Smooth muscle cell (in vitro differentiated cells): ENCODE measurements around the gene NEDD9. TPM values are rescaled to one million over a fixed set of nuclear protein-coding genes. Genes with fewer than 3 reads are reported as not detected.
A peak's percentile ranks its signal among the peaks of the same experiment; 100 is the strongest.

Experiments used
- DNase-seq: peaks from one replicate; lab custom pipeline; 2025; ENCODE audit not compliant: unreplicated experiment; lab: John Stamatoyannopoulos, UW
- H2AFZ ChIP-seq: fragments of 200-600 bp; sonication (generic); 2 replicates; pipeline ENCODE4 v1.6.0; 2016; ENCODE audit warnings: antibody characterized with exemption, low read depth, mild to moderate bottlenecking
- H3F3A ChIP-seq: fragments of 200-600 bp; sonication (generic); 2 replicates; pipeline ENCODE4 v1.6.0; 2017; ENCODE audit warnings: antibody characterized with exemption, low read depth
- H3K27ac ChIP-seq: fragments of 200-600 bp; sonication (generic); 2 replicates; pipeline ENCODE4 v1.5.1; 2016; ENCODE audit warnings: low read depth, mild to moderate bottlenecking
- H3K27me3 ChIP-seq: fragments of 200-600 bp; sonication (generic); 2 replicates; pipeline ENCODE4 v1.6.1; 2016; ENCODE audit warnings: low read depth, mild to moderate bottlenecking
- H3K36me3 ChIP-seq: fragments of 200-600 bp; sonication (generic); 2 replicates; pipeline ENCODE4 v1.5.1; 2016; ENCODE audit warnings: low read depth
- H3K4me1 ChIP-seq: fragments of 200-600 bp; sonication (generic); 2 replicates; pipeline ENCODE4 v1.5.1; 2016; ENCODE audit warnings: low read depth
- H3K4me2 ChIP-seq: fragments of 200-600 bp; sonication (generic); 2 replicates; pipeline ENCODE4 v1.6.0; 2016; ENCODE audit warnings: mild to moderate bottlenecking
- H3K4me3 ChIP-seq: fragments of 200-600 bp; sonication (generic); 2 replicates; pipeline ENCODE4 v1.5.1; 2016; ENCODE audit warnings: mild to moderate bottlenecking
- H3K79me2 ChIP-seq: fragments of 200-600 bp; sonication (generic); 2 replicates; pipeline ENCODE4 v1.6.0; 2016; ENCODE audit warnings: low read depth, mild to moderate bottlenecking
- H3K9ac ChIP-seq: fragments of 200-600 bp; sonication (generic); 2 replicates; pipeline ENCODE4 v1.6.0; 2016; ENCODE audit warnings: low read depth
- H3K9me3 ChIP-seq: fragments of 200-600 bp; sonication (generic); replicated peaks from 2 replicates; pipeline ENCODE4 v1.5.1; 2016; ENCODE audit warnings: low read depth
- H4K20me1 ChIP-seq: fragments of 200-600 bp; sonication (generic); 2 replicates; pipeline ENCODE4 v1.6.0; 2016; ENCODE audit warnings: low read depth
- CTCF ChIP-seq: fragments of 200-600 bp; sonication (generic); IDR thresholded peaks from 2 replicates; pipeline ENCODE4 v1.5.1; 2017; ENCODE audit warnings: borderline replicate concordance, mild to moderate bottlenecking, antibody characterized with exemption; ENCODE audit not compliant: insufficient read depth, poor library complexity, severe bottlenecking
- WGBS: methylation state at CpG from one replicate; pipeline ENCODE4 v1.1.7; 2016; ENCODE audit warnings: low lambda C conversion rate; 5-methylcytosine and 5-hydroxymethylcytosine counted together
- polyA plus RNA-seq: library from polyadenylated mRNA; unstranded; fragments of >200 nt; fragmentation: Nextera tagmentation; extraction: Ambion mirVana; gene quantifications from 2 replicates; pipeline ENCODE4 v1.2.1, GENCODE V29; 2016
- total RNA-seq: library from RNA; depleted of rRNA; stranded (reverse); fragments of >200 nt; gene quantifications from 2 replicates; pipeline ENCODE4 v1.2.3, GENCODE V29; 2014

NEDD9 gene
- total and polyA plus RNA-seq, 2 experiments from 2014 or later = 85.6 to 127 TPM

- H3K4me1 ChIP-seq = peaks cover 11% of the 10 kb centered on the region
- DNase-seq = no peak
Measured at GRCh38 chr6:11272491-11273192, 40.2 kb upstream of the NEDD9 start.

GRCh38 chr6:11271228-11272020 is 39.0 kb upstream of the NEDD9 start:
- no peak overlapping the region for H2AFZ ChIP-seq

More at GRCh38 chr6:11272491-11273192, 40.2 kb upstream of the NEDD9 start:
- H3K36me3 ChIP-seq = no peaks in the 10 kb centered on the region
- no peaks in the 10 kb centered on the region for H3K27me3 ChIP-seq
- H3K9ac ChIP-seq = no peak overlapping the region
- H3K4me3 ChIP-seq = no peak overlapping the region
- H3K79me2 ChIP-seq = no peaks in the 10 kb centered on the region
- WGBS = 44% methylated on average over 11 of the region's 11 CpGs
- no peak overlapping the region for H2AFZ ChIP-seq
- H4K20me1 ChIP-seq = no peaks in the 10 kb centered on the region
- TF ChIP-seq CTCF = no peak
- H3K9me3 ChIP-seq = no peaks in the 10 kb centered on the region
- peak overlapping the region; percentile 69 for H3K27ac ChIP-seq
- H3K4me2 ChIP-seq = peak overlapping the region; percentile 43
- H3F3A ChIP-seq = peaks cover 3% of the 10 kb centered on the region

GRCh38 chr6:11270030-11271027 is 37.9 kb upstream of the NEDD9 start:
- peak overlapping the region; percentile 45 for H2AFZ ChIP-seq
- H3F3A ChIP-seq = peaks cover 3% of the 10 kb centered on the region
- H3K4me2 ChIP-seq = peak overlapping the region; percentile 60
- peak overlapping the region; percentile 69 for H3K27ac ChIP-seq
- H3K36me3 ChIP-seq = no peaks in the 10 kb centered on the region
- no peaks in the 10 kb centered on the region for H3K9me3 ChIP-seq
- H3K27me3 ChIP-seq = no peaks in the 10 kb centered on the region
- H3K79me2 ChIP-seq = no peaks in the 10 kb centered on the region
- no peaks in the 10 kb centered on the region for H3K4me1 ChIP-seq
- H3K4me3 ChIP-seq = peak overlapping the region; percentile 5
- no peak for DNase-seq
- H4K20me1 ChIP-seq = no peaks in the 10 kb centered on the region
- WGBS = 20% methylated on average over 12 of the region's 12 CpGs
- no peak overlapping the region for H3K9ac ChIP-seq
- no peak for TF ChIP-seq CTCF

More at GRCh38 chr6:11271228-11272020, 39.0 kb upstream of the NEDD9 start:
- Histone ChIP-seq H3K9ac (no peak overlapping the region), H3K4me3 (no peak overlapping the region), H3K4me2 (peak overlapping the region; percentile 60), H4K20me1 (no peaks in the 10 kb centered on the region), H3K27ac (peak overlapping the region; percentile 69), H3K79me2 (no peaks in the 10 kb centered on the region), H3K4me1 (no peaks in the 10 kb centered on the region), H3K36me3 (no peaks in the 10 kb centered on the region), H3F3A (peaks cover 3% of the 10 kb centered on the region), H3K9me3 (no peaks in the 10 kb centered on the region), H3K27me3 (no peaks in the 10 kb centered on the region)
- no peak for DNase-seq
- TF ChIP-seq CTCF = no peak
- WGBS = 46% methylated on average over 4 of the region's 4 CpGs
